Dendritic cell treated with granulocyte-macrophage colony-stimulating factor and Interleukin-4, amounts not matched to agents 40 ng/mL and 50 ng/mL, for 4 days (primary cell): ENCODE results near the gene ANKRD10.

Experiments used
- H3K27ac Mint-ChIP-seq: one replicate; pipeline ENCODE4 v1.8.0; 2022; ENCODE audit warnings: mild to moderate bottlenecking, mixed read lengths
- H3K27me3 Mint-ChIP-seq: one replicate; pipeline ENCODE4 v1.8.0; 2022; ENCODE audit warnings: mild to moderate bottlenecking, mixed read lengths
- H3K36me3 Mint-ChIP-seq: one replicate; pipeline ENCODE4 v1.8.0; 2022; ENCODE audit warnings: low read depth, mixed read lengths
- H3K4me1 Mint-ChIP-seq: one replicate; pipeline ENCODE4 v1.8.0; 2022; ENCODE audit warnings: low read depth, mixed read lengths
- H3K4me3 Mint-ChIP-seq: one replicate; pipeline ENCODE4 v1.8.0; 2022; ENCODE audit warnings: mild to moderate bottlenecking, moderate library complexity, mixed read lengths
- H3K9me3 Mint-ChIP-seq: one replicate; pipeline ENCODE4 v1.8.0; 2022; ENCODE audit warnings: mixed read lengths
- intact Hi-C: fragments of 100-400 bp; cut with micrococcal nuclease; formaldehyde crosslinking; loops from one replicate; pipeline ENCODE4 v1.15.0; 2022

ANKRD10 gene

DNA sequence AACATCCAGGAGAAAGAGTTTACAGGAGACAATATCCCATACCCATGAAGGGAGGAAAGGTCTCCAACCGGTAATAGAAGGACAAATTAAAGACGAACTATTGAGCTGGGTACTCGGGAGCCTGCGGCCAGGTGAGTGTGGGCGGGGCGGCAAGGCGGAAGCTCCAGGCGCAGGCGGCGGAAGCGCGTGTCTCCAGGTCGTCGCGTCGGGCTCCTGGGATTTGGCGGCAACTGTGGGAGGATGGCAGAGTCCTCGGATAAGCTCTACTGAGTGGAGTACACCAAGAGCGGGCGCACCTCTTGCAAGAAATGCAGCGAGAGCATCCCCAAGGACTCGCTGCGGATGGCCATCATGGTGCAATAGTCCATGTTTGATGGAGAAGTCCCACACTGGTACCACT, 21.6 kb upstream of the ANKRD10 start:
- intact Hi-C loops, result no loop called here
- Mint-ChIP-seq H3K4me1 (peaks cover 9% of the 10 kb centered on the region), H3K9me3 (peaks cover 51% of the 10 kb centered on the region), H3K27ac (no peak overlapping the region), H3K36me3 (no peaks in the 10 kb centered on the region), H3K27me3 (peaks cover 17% of the 10 kb centered on the region), H3K4me3 (no peak overlapping the region)

DNA sequence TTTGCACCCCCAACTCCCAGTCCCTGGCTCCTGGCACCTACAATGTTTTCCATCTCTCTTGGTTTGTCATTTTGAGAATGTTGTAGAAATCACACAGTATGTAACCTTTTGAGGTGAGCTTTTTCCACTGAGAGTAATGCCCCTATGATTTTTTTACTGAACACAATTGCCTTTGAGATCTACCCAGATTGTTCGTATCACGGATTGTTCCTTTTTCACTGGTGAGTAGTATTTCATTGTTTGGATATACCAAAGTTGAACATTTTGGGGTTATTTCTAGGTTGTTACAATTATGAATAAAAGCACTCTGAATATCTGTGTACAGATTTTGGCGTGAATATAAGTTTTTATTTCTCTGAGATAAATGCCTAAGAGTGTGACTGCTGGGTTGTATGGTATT, 17.7 kb upstream of the ANKRD10 start:
- H3K4me3 Mint-ChIP-seq, result no peak overlapping the region
- no peaks in the 10 kb centered on the region for H3K36me3 Mint-ChIP-seq
- peaks cover 51% of the 10 kb centered on the region for H3K9me3 Mint-ChIP-seq
- peaks cover 29% of the 10 kb centered on the region for H3K27me3 Mint-ChIP-seq
- H3K4me1 Mint-ChIP-seq, result peaks cover under 1% of the 10 kb centered on the region
- intact Hi-C loops, result no loop called here
- H3K27ac Mint-ChIP-seq, result no peak overlapping the region

- H3K27me3 Mint-ChIP-seq, result peaks cover 32% of the 10 kb centered on the region
- H3K36me3 Mint-ChIP-seq, result no peaks in the 10 kb centered on the region
- H3K4me1 Mint-ChIP-seq, result no peaks in the 10 kb centered on the region
- H3K27ac Mint-ChIP-seq, result no peak overlapping the region
- intact Hi-C loops, result no loop called here
- H3K9me3 Mint-ChIP-seq, result peaks cover 19% of the 10 kb centered on the region
- no peak overlapping the region for H3K4me3 Mint-ChIP-seq
These were observed 14.4 kb upstream of the ANKRD10 start for GRCh38 chr13:110929104-110929777.

DNA sequence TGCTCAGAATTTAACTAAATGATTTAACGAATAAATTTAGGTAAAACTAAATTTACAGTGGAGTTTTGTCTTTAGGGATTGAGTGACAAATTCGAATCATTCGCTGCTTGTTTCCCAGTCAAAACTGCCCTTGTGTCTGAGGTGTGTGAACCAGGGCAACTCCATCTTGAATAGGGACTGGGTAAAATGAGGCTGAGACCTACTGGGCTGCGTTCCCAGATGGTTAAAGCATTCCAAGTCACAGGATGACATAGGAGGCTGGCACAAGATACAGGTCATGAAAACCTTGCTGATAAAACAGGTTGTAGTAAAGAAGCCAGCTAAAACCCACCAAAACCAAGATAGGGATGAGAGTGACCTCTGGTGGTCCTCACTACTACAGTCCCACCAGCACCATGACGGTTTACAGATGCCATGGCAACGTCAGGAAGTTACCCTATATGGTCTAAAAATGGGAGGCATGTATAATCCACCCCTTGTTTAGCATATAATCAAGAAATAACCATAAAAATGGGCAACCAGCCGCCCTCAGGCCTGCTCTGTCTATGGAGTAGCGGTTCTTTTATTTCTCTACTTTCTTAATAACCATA, 10.2 kb upstream of the ANKRD10 start:
- H3K4me1 Mint-ChIP-seq, result peaks cover 10% of the 10 kb centered on the region
- H3K27me3 Mint-ChIP-seq, result peaks cover 49% of the 10 kb centered on the region
- intact Hi-C loops, result no loop called here
- H3K9me3 Mint-ChIP-seq, result no peaks in the 10 kb centered on the region
- no peak overlapping the region for H3K4me3 Mint-ChIP-seq
- H3K27ac Mint-ChIP-seq, result no peak overlapping the region
- H3K36me3 Mint-ChIP-seq, result no peaks in the 10 kb centered on the region

- Mint-ChIP-seq H3K27me3 (peaks cover 53% of the 10 kb centered on the region), H3K4me3 (no peak overlapping the region), H3K27ac (no peak overlapping the region), H3K4me1 (peaks cover 10% of the 10 kb centered on the region), H3K36me3 (no peaks in the 10 kb centered on the region), H3K9me3 (no peaks in the 10 kb centered on the region)
- intact Hi-C loops, result no loop called here
These were observed 9.7 kb upstream of the ANKRD10 start for GRCh38 chr13:110924639-110924934.

GRCh38 chr13:110923777-110924638, 9.1 kb upstream of the ANKRD10 start:
- intact Hi-C loops, result no loop called here
- H3K27me3 Mint-ChIP-seq, result peaks cover 49% of the 10 kb centered on the region
- no peak overlapping the region for H3K27ac Mint-ChIP-seq
- no peaks in the 10 kb centered on the region for H3K9me3 Mint-ChIP-seq
- no peaks in the 10 kb centered on the region for H3K36me3 Mint-ChIP-seq
- H3K4me1 Mint-ChIP-seq, result peaks cover 10% of the 10 kb centered on the region
- H3K4me3 Mint-ChIP-seq, result no peak overlapping the region

GRCh38 chr13:110923086-110923485, 8.2 kb upstream of the ANKRD10 start:
- peaks cover 44% of the 10 kb centered on the region for H3K27me3 Mint-ChIP-seq
- peaks cover 10% of the 10 kb centered on the region for H3K4me1 Mint-ChIP-seq

GRCh38 chr13:110922506-110922905, 7.6 kb upstream of the ANKRD10 start:
- intact Hi-C loops, result no loop called here
- H3K36me3 Mint-ChIP-seq, result no peaks in the 10 kb centered on the region
- H3K27me3 Mint-ChIP-seq, result peaks cover 41% of the 10 kb centered on the region

More at GRCh38 chr13:110923086-110923485, 8.2 kb upstream of the ANKRD10 start:
- Mint-ChIP-seq H3K27ac (no peak overlapping the region), H3K4me3 (no peak overlapping the region), H3K9me3 (no peaks in the 10 kb centered on the region), H3K36me3 (no peaks in the 10 kb centered on the region)
- intact Hi-C loops, result no loop called here

DNA sequence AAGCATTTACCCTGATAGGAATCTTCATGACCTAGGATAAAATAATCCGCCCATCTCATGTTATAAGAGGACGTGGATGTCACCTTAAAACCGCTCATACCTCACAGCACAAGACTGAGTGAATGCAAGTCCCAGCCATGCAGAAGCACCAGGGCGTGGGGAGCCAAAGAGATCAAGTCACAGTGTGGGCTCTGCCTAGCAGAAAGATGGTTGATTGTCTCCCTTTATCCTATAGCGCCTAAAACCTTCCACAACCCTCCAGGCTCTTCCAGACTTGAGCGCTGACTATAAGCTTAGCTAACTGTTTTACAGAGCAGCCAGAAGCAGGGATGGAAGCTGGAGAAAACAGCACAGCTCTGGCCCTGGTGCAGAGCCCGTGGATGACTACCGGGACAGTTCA, 6.8 kb upstream of the ANKRD10 start:
- Mint-ChIP-seq H3K9me3 (no peaks in the 10 kb centered on the region), H3K4me1 (peaks cover 18% of the 10 kb centered on the region), H3K27me3 (peaks cover 37% of the 10 kb centered on the region), H3K27ac (no peak overlapping the region), H3K36me3 (no peaks in the 10 kb centered on the region), H3K4me3 (no peak overlapping the region)
- intact Hi-C loops, result no loop called here

More at GRCh38 chr13:110922506-110922905, 7.6 kb upstream of the ANKRD10 start:
- H3K4me1 Mint-ChIP-seq, result peaks cover 15% of the 10 kb centered on the region
- H3K4me3 Mint-ChIP-seq, result no peak overlapping the region
- H3K9me3 Mint-ChIP-seq, result no peaks in the 10 kb centered on the region
- no peak overlapping the region for H3K27ac Mint-ChIP-seq

- H3K9me3 Mint-ChIP-seq, result no peaks in the 10 kb centered on the region
- peaks cover 23% of the 10 kb centered on the region for H3K4me1 Mint-ChIP-seq
- no peak overlapping the region for H3K27ac Mint-ChIP-seq
- no peaks in the 10 kb centered on the region for H3K36me3 Mint-ChIP-seq
- no peak overlapping the region for H3K4me3 Mint-ChIP-seq
- peaks cover 36% of the 10 kb centered on the region for H3K27me3 Mint-ChIP-seq
- intact Hi-C loops, result no loop called here
These were observed 6.3 kb upstream of the ANKRD10 start for GRCh38 chr13:110921209-110921608.

DNA sequence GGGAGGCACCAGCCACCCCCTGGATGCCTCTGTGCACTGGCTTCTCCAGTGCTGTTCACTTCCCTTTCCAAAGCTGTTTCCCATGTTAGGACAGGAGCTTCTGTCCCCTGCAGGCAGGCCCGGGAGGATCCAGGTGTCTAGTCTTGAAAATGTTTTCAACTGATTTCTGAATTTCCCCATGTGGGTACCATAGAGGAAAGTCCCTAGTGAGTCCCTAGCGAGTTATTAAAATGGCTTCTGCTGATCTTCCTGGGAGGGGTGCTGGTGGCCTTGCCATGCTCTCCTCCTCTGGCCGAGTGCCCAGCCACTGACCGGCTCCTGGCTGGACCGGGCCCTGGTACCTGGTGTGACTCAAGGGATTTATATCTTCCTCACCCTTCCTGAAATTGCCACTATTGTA, 5.2 kb upstream of the ANKRD10 start:
- Mint-ChIP-seq H3K27ac (no peak overlapping the region), H3K4me1 (peaks cover 23% of the 10 kb centered on the region), H3K27me3 (peaks cover 36% of the 10 kb centered on the region), H3K9me3 (no peaks in the 10 kb centered on the region), H3K36me3 (peaks cover 9% of the 10 kb centered on the region), H3K4me3 (no peak overlapping the region)
- intact Hi-C loops, result no loop called here

- peaks cover 16% of the 10 kb centered on the region for H3K27me3 Mint-ChIP-seq
- H3K9me3 Mint-ChIP-seq, result no peaks in the 10 kb centered on the region
These were observed 1.7 kb upstream of the ANKRD10 start for GRCh38 chr13:110916301-110917142.

GRCh38 chr13:110915874-110916206, 971 bp upstream of the ANKRD10 start:
- Mint-ChIP-seq H3K36me3 (peaks cover 24% of the 10 kb centered on the region), H3K27me3 (peaks cover 12% of the 10 kb centered on the region), H3K4me3 (peak overlapping the region; percentile 85), H3K9me3 (no peaks in the 10 kb centered on the region), H3K4me1 (peaks cover 44% of the 10 kb centered on the region), H3K27ac (peak overlapping the region; percentile 98)
- intact Hi-C loops, result loop anchor here (2.0 to 10.0 kb wide), 3 partner anchors 45 to 299 kb away; no protein-coding TSS in a partner anchor

More at GRCh38 chr13:110916301-110917142, 1.7 kb upstream of the ANKRD10 start:
- peaks cover 44% of the 10 kb centered on the region for H3K4me1 Mint-ChIP-seq
- peak overlapping the region; percentile 85 for H3K4me3 Mint-ChIP-seq
- H3K27ac Mint-ChIP-seq, result peak overlapping the region; percentile 98
- intact Hi-C loops, result loop anchor here (2.0 to 10.0 kb wide), 3 partner anchors 46 to 298 kb away; no protein-coding TSS in a partner anchor
- H3K36me3 Mint-ChIP-seq, result peaks cover 18% of the 10 kb centered on the region
